Keratinocyte (primary cell): Measurements from ENCODE around the gene GLIS2. TPM values are rescaled to one million over a fixed set of nuclear protein-coding genes. Genes with fewer than 3 reads are reported as not detected.
A peak's percentile ranks its signal among the peaks of the same experiment; 100 is the strongest.

Experiments used
- DNase-seq: peaks from one replicate; pipeline ENCODE4 v3.0.0-alpha.2; 2011; ENCODE audit warnings: low read depth, missing footprints, low spot score
- FAIRE-seq: peaks from 2 replicates; lab custom pipeline; 2011; peaks lifted over from hg19 to GRCh38; lab: Jason Lieb, UNC
- H2AFZ ChIP-seq: 2 replicates; pipeline ENCODE4 v1.6.0; 2012; ENCODE audit warnings: low read length, control low read depth, inconsistent platforms; ENCODE audit not compliant: control insufficient read depth
- H3K27ac ChIP-seq: 2 replicates; pipeline ENCODE4 v1.5.1; 2011; ENCODE audit warnings: low read length; ENCODE audit not compliant: control insufficient read depth, insufficient read depth
- H3K27me3 ChIP-seq: 3 replicates; pipeline ENCODE4 v1.6.0; 2011; ENCODE audit warnings: low read length; ENCODE audit not compliant: control insufficient read depth, insufficient read depth; ENCODE audit errors: extremely low read depth
- H3K36me3 ChIP-seq, 2 experiments: 2 replicates in 1 of 2; 3 replicates in 1 of 2; pipeline ENCODE4 v1.5.1; 2011; ENCODE audit warnings: low read length in 2 of 2, mild to moderate bottlenecking in 1 of 2; ENCODE audit not compliant: control insufficient read depth in 2 of 2, insufficient read depth in 2 of 2; ENCODE audit errors: extremely low read depth in 1 of 2
- H3K4me1 ChIP-seq: 3 replicates; pipeline ENCODE4 v1.5.1; 2011; ENCODE audit warnings: low read length; ENCODE audit not compliant: control insufficient read depth, insufficient read depth; ENCODE audit errors: extremely low read depth
- H3K4me2 ChIP-seq: 3 replicates; pipeline ENCODE4 v1.6.0; 2011; ENCODE audit warnings: low read depth, low read length; ENCODE audit not compliant: control insufficient read depth, insufficient read depth; ENCODE audit errors: extremely low read depth
- H3K4me3 ChIP-seq, 3 experiments: fragments of 200-600 bp in 1 of 3; sonication (generic) in 1 of 3; 2 replicates in 2 of 3; 3 replicates in 1 of 3; pipeline ENCODE4 v1.5.1; 2011 to 2016; ENCODE audit warnings: low read length in 3 of 3, mild to moderate bottlenecking in 3 of 3, control low read depth in 2 of 3, inconsistent platforms in 1 of 3, low read depth in 1 of 3, mixed read lengths in 1 of 3, mixed run types in 1 of 3, moderate library complexity in 1 of 3; ENCODE audit not compliant: control insufficient read depth in 2 of 3, insufficient read depth in 2 of 3; ENCODE audit errors: extremely low read depth in 1 of 3
- H3K79me2 ChIP-seq: 2 replicates; pipeline ENCODE4 v1.6.0; 2012; ENCODE audit warnings: low read length; ENCODE audit not compliant: control insufficient read depth, insufficient read depth
- H3K9ac ChIP-seq: 3 replicates; pipeline ENCODE4 v1.6.0; 2011; ENCODE audit warnings: low read length; ENCODE audit not compliant: control insufficient read depth, insufficient read depth; ENCODE audit errors: extremely low read depth
- H3K9me1 ChIP-seq: 3 replicates; pipeline ENCODE4 v1.6.0; 2011; ENCODE audit warnings: low read length; ENCODE audit not compliant: control insufficient read depth, insufficient read depth; ENCODE audit errors: extremely low read depth
- H3K9me3 ChIP-seq: 2 replicates; pipeline ENCODE4 v1.5.1; 2012; ENCODE audit warnings: low read depth, low read length; ENCODE audit not compliant: control insufficient read depth
- H4K20me1 ChIP-seq: 3 replicates; pipeline ENCODE4 v1.6.0; 2011; ENCODE audit warnings: low read length; ENCODE audit not compliant: control insufficient read depth, insufficient read depth; ENCODE audit errors: extremely low read depth
- CTCF ChIP-seq, 3 experiments: IDR thresholded peaks in 1 of 3; conservative IDR thresholded peaks in 1 of 3; optimal IDR thresholded peaks in 1 of 3; 2 replicates in 2 of 3; 3 replicates in 1 of 3; pipeline versions ENCODE3 to v1.5.1; 2011; ENCODE audit warnings: low read length in 3 of 3, mild to moderate bottlenecking in 3 of 3, moderate library complexity in 2 of 3, control low read depth in 1 of 3, inconsistent platforms in 1 of 3; ENCODE audit not compliant: insufficient read depth in 2 of 3; ENCODE audit errors: extremely low read depth in 1 of 3
- EZH2 ChIP-seq: IDR thresholded peaks from one replicate; pipeline ENCODE4 v1.6.1; 2012; ENCODE audit warnings: inconsistent platforms, mild to moderate bottlenecking, low read length, moderate library complexity
- dilution Hi-C: fragments of 300-500 bp; cut with MboI; formaldehyde crosslinking; loops from one replicate; pipeline ENCODE4 v1.7.0; 2020; ENCODE audit warnings: low sequenced_read_pairs; ENCODE audit not compliant: extremely low pct_ligation_motif_present
- polyA plus RNA-seq, 5 experiments: library from polyadenylated mRNA; depleted of rRNA in 3 of 5; stranded (reverse) in 3 of 5; stranded (forward) in 1 of 5; unstranded in 1 of 5; fragments of >200 nt; gene quantifications; 1 replicate in 1 of 5; 2 replicates in 3 of 5; 3 replicates in 1 of 5; pipeline versions ENCODE4 v1.2.1 to v1.2.3, GENCODE V29; 2011 to 2012; ENCODE audit warnings: missing spikeins in 2 of 5, low read depth in 1 of 5, low replicate concordance in 1 of 5

Gene GLIS2
- polyA plus RNA-seq, 1 donor (not counting 4 experiments of a cell fraction or from before 2014, with no cell fraction given), result 0.63 TPM

GRCh38 chr16:4317532-4318450, 1.9 kb downstream of the GLIS2 start:
- DNase-seq, result no peak
- no peak for FAIRE-seq
- Histone ChIP-seq H3K9me1 (peaks cover 2% of the 10 kb centered on the region), H3K4me3 (peak overlapping the region in 2 of 3 experiments; percentile 47 to 86), H3K9ac (no peak overlapping the region), H3K79me2 (peaks cover 53% of the 10 kb centered on the region), H4K20me1 (peaks cover 7% of the 10 kb centered on the region), H3K9me3 (no peaks in the 10 kb centered on the region), H2AFZ (no peak overlapping the region), H3K27ac (no peak overlapping the region), H3K27me3 (peaks cover 7% of the 10 kb centered on the region), H3K4me1 (peaks cover 36% of the 10 kb centered on the region), H3K4me2 (peak overlapping the region; percentile 80), H3K36me3 (no peaks in the 10 kb centered on the region)
- no peak for TF ChIP-seq CTCF (optimal IDR thresholded peaks at IDR 0.05 in 1 of 3, IDR thresholded peaks at IDR 0.05 in 1 of 3, conservative IDR thresholded peaks at IDR 0.05 in 1 of 3; ENCODE audit: extremely low read depth in 1 of 3, insufficient read depth in 2 of 3, low read length in 3 of 3)
- TF ChIP-seq EZH2, result no peak
- dilution Hi-C loops, result no loop called here

GRCh38 chr16:4318451-4318910, 2.6 kb downstream of the GLIS2 start:
- FAIRE-seq, result no peak

More at GRCh38 chr16:4318451-4318910, 2.6 kb downstream of the GLIS2 start:
- Histone ChIP-seq H3K27ac (no peak overlapping the region), H2AFZ (no peak overlapping the region), H3K36me3 (no peaks in the 10 kb centered on the region), H3K4me2 (no peak overlapping the region), H3K9me1 (peaks cover 2% of the 10 kb centered on the region), H3K9ac (no peak overlapping the region), H3K4me1 (peaks cover 40% of the 10 kb centered on the region), H3K79me2 (peaks cover 58% of the 10 kb centered on the region), H3K27me3 (peaks cover 7% of the 10 kb centered on the region), H3K9me3 (no peaks in the 10 kb centered on the region), H3K4me3 (no peak overlapping the region), H4K20me1 (peaks cover 7% of the 10 kb centered on the region)
- TF ChIP-seq CTCF (optimal IDR thresholded peaks at IDR 0.05 in 1 of 3, IDR thresholded peaks at IDR 0.05 in 1 of 3, conservative IDR thresholded peaks at IDR 0.05 in 1 of 3; ENCODE audit: extremely low read depth in 1 of 3, insufficient read depth in 2 of 3, low read length in 3 of 3), result no peak
- no peak for TF ChIP-seq EZH2
- dilution Hi-C loops, result no loop called here
- DNase-seq, result no peak
